Stimulated activated CD4-positive, alpha-beta T cell treated with anti-CD3 and anti-CD28 coated beads, Interleukin-12 subunit alpha, Interleukin-12 subunit beta, amount 100 ng/mL, for 24 hours (primary cell): Measurements from ENCODE around the gene PNPLA5.

Source experiments
- DNase-seq, 2 experiments: peaks; one replicate each; pipeline ENCODE4 v3.0.0-alpha.2; 2020; ENCODE audit warnings: low read depth in 2 of 2

The PNPLA5 gene

DNA sequence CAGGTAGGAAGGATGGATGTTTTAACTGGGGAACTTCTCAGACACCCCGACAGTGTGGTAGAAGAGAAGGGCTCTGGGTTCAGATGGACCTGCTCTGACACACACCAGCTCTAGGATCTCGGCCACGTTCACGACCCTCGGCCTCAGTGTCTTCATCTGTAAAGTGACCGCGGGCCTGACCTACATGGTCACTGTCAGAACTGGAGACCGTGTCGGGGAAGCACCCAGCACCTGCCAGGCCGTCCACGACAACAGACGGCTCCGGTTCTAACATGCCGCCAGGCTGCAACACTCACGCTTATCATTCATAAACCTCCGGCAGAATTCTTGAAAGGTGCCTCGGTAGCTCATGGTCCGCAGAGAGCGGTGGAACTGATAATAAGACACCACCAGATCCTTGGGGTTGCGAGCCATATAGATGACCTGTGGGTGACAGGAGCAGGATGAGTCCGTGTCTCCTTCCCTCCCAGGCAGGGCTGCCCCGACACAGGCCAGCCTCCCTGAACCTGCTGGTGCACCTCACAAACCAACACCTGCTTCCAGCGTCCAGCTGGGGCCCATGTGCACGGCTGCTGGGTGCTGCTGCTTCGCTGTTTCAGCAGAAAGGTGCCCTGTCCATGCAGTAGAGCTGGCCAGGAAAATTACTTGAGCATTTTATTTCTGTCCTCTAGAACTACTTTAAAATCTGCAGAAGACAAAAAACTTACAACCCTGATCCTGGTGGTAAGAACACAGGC lies 53.1 kb downstream of the PNPLA5 start:
- no peak for DNase-seq

GRCh38 chr22:43838161-43838560 lies 53.7 kb downstream of the PNPLA5 start:
- DNase-seq: no peak

GRCh38 chr22:43837666-43838065 lies 54.1 kb downstream of the PNPLA5 start:
- no peak for DNase-seq

DNA sequence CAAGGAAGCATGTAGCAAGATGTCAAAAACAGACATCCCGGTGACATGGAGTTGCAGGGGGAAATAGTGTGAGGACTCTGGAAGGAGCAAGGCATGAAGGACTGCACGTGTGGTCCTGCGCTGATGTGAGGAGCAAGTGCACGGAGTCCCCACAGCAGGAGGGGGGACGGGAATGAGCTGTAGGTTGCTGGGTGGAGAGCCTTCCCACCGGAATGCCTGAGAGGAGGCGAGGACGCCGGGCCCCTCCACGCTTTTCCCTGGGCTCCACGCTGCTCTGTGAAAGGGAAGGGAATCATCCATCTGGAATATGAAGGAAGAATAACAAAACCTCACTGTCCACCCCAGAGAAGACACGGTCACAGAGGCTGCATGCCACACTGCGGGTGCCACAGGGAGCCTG lies 56.1 kb downstream of the PNPLA5 start:
- DNase-seq: no peak

- DNase-seq: no peak
These were observed 56.6 kb downstream of the PNPLA5 start for GRCh38 chr22:43835166-43835565.

GRCh38 chr22:43833286-43834240 lies 58.2 kb downstream of the PNPLA5 start:
- DNase-seq: no peak

DNA sequence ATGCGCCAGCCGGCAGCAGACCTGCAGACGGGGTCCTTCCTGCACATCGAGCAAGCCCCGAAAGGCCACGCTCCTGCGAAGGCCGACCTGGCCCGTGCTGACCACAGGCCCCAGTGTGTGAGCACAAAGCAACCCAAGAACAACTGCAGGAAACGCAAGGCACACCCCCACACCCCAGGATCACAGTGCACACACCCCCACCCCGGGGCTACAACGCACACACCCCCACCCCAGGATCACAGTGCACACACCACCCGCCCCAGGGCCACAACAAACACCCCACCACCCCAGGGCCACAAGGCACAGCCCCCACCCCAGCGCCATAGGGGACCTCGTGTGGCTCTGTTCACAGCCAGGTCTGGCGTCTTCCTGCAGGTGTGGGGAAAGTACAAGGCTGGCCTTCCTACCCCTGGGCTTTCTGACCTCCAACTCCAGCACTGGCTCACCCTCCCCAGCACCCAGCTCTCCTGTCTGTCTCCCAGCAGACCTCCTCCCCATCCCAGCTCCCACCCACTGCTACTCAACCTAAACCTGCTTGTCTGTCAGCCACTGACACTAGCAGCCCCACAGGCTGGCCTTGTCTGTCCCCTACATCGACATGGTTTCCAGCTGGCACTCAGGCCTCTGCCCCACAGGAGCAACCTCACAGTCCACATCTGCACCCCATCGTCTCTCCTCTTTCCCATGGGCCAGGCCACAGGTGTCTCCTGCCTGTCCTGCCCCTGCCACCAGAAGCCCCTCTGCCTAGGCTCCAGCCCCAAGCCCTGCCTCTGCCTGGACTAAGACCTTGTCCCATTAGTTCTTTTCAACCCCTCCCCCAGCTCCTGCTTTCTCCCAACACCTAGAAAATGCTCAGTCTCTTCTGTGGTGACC lies 59.2 kb downstream of the PNPLA5 start:
- no peak for DNase-seq

DNA sequence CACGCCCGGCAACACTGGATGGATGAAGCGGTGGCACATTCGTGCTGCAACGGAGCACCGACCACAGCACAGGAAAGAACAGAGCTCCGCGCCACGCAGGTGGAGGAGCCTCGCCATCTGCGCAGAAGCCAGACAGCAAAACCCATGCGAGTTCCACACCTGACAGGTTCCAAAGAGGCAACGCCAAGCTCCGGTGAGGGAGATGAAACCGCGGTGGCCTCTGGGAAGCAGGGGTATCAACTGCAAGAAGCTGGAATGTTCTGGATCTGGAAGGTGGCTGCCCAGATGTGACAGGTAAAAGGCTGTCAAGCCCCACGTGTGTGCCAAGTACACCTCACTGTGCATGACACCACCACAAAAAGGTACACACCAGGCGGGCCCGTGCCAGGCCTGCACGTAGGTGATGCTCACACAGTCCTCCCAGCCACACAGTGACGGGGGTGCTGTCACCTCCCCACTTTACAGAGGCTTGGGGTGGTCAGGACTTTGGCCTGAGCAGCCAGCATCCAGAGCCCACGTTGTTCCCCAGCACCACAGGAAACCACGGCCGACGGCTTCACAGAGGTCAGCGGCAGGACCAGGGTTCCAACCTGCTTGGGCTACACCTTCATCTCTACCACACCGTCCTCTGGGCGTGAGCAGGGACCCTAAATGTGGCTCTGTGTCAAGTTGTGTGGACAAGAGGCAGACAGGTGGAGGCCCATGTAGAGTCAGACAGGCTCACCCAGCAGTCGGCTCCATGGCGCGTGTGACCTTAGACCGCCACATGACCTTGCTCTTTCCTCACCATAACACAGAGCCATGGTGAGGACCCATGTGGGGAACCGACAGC lies 60.0 kb downstream of the PNPLA5 start:
- DNase-seq: no peak

- DNase-seq: no peak
These were observed 60.8 kb downstream of the PNPLA5 start for GRCh38 chr22:43830931-43831560.

GRCh38 chr22:43829904-43830851 lies 61.6 kb downstream of the PNPLA5 start:
- no peak for DNase-seq
